PC-9 (cell line): ENCODE results near the gene CACNG7.

Source experiments
- CTCF ChIP-seq: fragments of 200-600 bp; sonication (generic); conservative IDR thresholded peaks from 2 replicates; pipeline ENCODE4 v1.6.1; 2017; ENCODE audit warnings: mixed run types, antibody characterized with exemption, mild to moderate bottlenecking, moderate library complexity
- EZH2 ChIP-seq: fragments of 200-600 bp; sonication (generic); IDR thresholded peaks from 2 replicates; pipeline ENCODE4 v1.8.0; 2017; ENCODE audit warnings: antibody characterized with exemption, low read depth

GRCh38 chr19:53910170-53910518 lies 1.1 kb downstream of the CACNG7 start:
- TF ChIP-seq EZH2 = no peak
- no peak for TF ChIP-seq CTCF
